NCI-H2107 treated with DMSO at 0.1 percent for 48 hours (cell line): ENCODE measurements around the gene CORO7.
"Not testable (repeated sequence)": the region's sequence is repeated elsewhere in the genome, so short reads cannot be mapped to it uniquely, and the experiment has no call there.

Source experiments
- DNase-seq: peaks from one replicate; lab custom pipeline; 2025; ENCODE audit not compliant: unreplicated experiment; lab: John Stamatoyannopoulos, UW

Gene CORO7

GRCh38 chr16:4340443-4340842, 76.0 kb downstream of the CORO7 start:
- DNase-seq = no peak

DNA sequence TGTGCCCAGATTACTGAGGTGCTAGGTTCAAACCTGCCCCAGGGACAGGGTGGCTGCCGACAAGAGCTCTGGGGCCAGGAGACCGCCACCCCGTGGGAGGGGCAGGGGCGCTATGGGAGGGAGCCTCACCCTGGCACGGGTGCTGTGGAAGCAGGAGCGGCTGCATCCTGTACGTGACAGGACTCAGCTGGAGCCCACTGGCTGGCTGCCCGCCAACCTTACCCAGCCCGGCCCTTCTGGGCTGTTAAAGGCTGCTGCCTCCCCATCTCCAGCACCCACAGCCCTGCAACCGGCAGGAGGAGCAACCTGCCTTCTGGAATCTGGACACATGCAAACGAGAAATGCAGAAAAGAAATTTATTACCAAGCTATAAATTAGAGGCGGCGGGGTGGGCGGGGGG, 76.5 kb downstream of the CORO7 start:
- no peak for DNase-seq

DNA sequence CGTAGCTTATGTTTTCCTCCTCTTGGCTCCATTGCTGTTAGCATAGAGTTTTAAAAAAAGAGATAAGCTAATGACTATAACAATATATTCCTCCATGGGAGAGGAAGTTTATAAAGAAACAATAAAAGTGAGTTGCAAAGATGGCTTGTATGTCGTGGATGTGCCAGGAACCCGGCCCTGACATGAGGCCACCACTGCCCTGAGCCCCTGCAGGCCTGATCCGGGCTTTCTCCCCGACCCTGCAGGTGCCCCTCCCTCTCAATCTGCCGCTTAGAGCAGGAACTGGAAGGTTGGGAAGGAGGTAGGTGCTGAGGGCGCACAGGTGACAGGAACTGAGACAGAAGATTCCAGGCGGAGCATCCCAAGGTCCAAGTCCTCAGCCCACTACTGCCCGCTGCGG, 76.9 kb downstream of the CORO7 start:
- DNase-seq = no peak

DNA sequence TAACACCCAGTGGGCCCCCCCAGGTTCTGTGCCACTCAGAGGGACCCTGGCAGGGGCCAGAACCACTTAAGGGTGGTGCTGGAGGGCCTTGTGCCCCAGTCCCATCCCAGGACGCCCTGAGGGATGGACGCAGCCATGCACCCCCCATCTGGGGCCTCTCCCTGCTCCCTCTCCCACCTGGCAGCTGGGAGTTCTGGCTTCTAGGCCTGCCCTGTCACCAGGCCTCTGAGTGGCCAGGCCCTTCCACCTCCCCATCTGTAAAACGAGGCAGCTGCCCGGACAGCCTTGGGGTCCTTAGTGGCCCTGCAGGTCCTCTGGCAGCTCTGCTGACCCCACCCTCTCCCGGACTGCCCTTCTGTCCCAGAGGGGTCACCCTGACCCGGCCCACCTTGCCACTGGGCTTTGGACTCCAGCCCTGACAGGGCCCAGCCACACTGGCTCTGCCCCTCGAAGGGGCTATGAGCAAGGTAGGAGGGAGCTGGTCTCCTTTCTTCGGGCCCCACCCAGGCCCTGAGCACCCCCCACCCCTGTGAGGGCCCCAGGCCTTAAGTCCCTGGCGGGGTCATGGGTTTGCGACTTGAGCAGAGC, 77.6 kb downstream of the CORO7 start:
- DNase-seq = no peak

GRCh38 chr16:4338125-4338582, 78.2 kb downstream of the CORO7 start:
- DNase-seq = no peak

GRCh38 chr16:4337540-4338088, 78.8 kb downstream of the CORO7 start:
- no peak for DNase-seq

DNA sequence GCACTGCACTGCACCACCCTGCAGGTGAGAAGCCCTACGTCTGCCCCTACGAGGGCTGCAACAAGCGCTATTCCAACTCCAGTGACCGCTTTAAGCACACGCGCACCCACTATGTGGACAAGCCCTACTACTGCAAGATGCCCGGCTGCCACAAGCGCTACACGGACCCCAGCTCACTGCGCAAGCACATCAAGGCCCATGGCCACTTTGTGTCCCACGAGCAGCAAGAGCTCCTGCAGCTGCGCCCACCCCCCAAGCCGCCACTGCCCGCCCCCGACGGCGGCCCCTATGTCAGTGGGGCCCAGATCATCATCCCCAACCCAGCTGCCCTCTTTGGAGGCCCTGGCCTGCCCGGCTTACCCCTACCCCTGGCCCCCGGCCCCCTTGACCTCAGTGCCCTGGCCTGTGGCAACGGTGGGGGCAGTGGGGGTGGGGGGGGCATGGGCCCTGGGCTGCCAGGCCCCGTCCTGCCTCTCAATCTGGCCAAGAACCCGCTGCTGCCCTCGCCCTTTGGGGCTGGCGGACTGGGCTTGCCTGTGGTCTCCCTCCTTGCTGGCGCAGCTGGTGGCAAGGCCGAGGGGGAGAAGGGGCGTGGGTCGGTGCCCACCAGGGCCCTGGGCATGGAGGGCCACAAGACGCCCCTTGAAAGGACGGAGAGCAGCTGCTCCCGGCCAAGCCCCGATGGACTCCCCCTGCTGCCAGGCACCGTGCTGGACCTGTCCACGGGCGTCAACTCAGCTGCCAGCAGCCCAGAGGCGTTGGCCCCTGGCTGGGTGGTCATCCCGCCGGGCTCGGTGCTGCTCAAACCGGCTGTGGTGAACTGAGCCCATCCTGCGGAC, 79.5 kb downstream of the CORO7 start:
- no peak for DNase-seq

DNA sequence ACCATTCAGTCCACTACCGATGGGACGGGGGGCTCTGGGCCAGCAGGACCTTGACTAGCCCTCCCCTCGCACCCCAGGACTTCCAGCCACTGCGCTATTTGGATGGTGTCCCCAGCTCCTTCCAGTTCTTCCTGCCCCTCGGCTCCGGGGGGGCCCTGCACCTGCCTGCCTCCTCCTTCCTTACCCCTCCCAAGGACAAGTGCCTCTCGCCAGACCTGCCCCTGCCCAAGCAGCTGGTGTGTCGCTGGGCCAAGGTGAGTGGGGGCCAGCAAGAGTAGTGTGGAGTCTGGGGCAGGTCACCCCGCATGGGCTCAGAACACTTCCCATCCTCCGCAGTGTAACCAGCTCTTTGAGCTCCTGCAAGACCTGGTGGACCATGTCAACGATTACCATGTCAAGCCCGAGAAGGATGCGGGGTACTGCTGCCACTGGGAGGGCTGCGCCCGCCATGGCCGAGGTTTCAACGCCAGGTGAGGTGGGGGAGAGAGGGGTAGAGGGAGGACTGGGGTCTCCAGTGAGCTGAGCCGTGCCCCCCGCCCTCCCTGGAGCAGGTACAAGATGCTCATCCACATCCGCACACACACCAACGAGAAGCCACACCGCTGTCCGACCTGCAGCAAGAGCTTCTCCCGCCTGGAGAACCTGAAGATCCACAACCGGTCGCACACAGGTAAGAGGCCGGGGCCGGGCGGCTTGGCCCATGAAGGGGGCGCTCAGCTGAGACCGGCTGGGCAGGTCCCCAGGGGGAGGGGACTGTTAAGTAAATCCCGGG, 81.5 kb downstream of the CORO7 start:
- DNase-seq = no peak

DNA sequence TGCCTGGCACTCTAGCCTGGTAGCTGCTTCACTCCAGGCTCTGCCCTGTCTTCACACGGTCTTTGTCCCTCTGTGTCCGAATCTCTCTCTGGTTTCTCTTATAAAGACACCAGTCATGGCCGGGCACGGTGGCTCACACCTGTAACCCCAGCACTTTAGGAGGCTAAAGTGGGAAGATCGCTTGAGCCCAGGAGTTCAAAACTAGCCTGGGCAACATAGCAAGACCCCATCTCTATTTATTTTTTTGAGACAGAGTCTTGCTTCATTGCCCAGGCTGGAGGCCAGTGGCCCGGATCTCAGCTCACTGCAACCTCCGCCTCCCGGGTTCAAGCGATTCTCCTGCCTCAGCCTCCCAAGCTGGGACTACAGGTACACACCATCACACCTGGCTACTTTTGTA, 82.7 kb downstream of the CORO7 start:
- DNase-seq = not testable (repeated sequence)

DNA sequence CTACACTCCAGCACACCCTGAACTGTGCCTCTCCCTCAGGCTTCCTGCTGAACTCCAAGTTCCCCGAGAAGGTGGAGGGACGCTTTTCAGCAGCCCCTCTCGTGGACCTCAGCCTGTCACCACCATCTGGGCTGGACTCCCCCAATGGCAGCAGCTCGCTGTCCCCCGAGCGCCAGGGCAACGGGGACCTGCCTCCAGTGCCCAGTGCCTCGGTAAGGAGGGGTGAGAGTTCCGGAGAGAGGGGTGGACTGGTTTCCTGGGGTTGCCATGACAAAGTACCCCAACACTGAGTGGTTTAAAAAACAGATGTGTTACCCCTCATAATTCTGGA, 83.1 kb downstream of the CORO7 start:
- DNase-seq = no peak

GRCh38 chr16:4332623-4333307, 83.6 kb downstream of the CORO7 start:
- no peak for DNase-seq

DNA sequence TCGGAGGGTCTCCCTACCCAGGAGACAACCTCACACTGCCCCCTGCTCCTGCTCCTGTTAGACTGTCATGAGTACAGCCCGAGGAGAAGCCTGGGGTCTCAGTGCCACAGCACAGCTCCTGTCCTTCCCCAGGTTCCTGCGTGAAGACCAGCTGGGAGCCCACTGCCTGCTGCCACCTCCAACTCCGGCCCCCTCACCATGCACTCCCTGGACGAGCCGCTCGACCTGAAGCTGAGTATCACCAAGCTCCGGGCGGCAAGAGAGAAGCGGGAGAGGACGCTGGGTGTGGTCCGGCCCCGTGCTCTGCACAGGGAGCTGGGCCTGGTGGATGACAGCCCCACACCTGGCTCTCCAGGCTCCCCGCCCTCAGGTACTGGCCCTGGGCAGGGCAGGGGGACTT, 84.3 kb downstream of the CORO7 start:
- no peak for DNase-seq

GRCh38 chr16:4330277-4330874, 86.0 kb downstream of the CORO7 start:
- DNase-seq = no peak

DNA sequence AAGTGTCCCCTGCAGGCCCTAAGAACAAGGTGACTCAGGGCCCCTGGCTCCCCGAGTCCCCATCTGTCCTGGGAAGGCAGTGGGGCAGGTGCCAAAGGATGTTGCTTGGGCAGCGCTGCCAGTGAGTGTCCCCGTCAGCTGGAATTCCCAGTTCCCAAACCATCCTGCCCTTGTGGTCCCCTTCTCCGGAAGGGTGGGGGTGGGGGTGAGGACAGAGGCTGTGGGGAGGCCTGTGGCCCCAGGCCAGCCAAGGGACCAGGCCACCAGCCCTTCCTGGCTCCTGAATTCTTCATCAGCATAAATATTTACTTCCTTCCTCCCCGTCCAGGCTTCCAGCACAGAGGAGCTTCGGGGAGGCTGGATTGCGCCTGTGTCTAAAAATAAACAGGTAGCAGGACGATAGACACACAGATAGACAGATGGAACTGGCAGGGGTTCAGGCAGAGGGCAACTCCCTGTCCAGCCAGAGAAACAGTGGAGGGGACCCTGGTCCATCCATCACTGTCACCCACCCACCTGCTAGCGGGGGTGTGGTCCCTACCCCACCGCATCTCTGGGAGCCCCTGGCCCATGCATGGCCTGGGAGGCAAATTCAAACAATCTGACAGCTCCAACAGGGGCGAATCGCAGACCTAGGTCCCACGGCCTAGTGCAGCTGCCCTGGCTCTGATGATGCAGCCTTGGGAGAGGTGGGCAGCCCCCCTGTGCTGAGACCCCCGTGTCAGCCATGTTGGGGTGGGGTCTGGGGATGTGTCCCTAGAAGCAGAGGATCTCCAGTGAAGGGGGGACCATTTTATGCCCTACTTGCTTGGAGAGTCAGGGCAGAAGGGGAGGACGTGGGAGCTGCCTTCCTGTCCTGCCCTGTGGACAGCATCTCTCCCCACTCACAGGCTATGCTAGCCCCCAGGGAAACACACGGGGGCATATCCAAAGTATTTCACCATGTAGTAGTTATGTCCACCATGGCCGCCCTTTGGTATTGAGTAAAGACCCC, 87.3 kb downstream of the CORO7 start:
- no peak for DNase-seq

GRCh38 chr16:4328046-4328781, 88.2 kb downstream of the CORO7 start:
- peak; percentile 16 for DNase-seq

DNA sequence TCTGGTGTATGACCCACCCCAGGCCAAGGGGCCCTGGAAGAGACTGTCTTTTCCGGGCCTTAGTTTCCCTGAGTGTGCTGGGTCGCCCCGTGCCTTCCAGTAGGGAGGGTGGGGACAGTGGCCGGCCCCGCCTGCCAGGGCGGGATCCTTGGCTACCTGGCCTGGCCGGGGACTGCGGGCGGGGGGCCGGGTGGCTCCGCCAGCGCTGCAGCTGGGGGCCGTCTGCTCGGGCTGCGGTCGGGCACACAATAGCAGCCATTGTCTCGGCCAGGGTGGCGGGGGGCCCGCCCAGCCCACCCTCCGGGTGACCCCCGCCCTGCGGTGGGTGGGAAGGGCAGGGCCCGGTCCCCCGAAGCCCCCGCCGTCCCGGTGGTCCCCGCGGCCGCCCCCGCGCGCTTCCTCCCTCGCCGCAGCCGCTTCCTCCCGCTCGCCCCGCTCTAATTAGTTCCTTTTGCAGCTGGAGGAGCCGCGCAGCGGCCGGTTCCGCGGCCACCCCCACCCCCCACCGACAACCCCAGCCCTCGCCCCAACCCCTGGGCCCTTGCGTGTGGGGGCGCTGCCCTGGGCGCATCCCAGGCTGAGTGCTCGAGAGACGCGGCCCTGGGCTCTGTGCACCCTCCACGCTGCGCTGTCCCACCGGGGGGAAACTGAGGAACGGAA, 88.9 kb downstream of the CORO7 start:
- no peak for DNase-seq

GRCh38 chr16:4325253-4325758, 91.1 kb downstream of the CORO7 start:
- DNase-seq = no peak
